HG02938 (cell line): ENCODE results near the gene KRTAP4-7.
"Not testable (repeated sequence)": the region's sequence is repeated elsewhere in the genome, so short reads cannot be mapped to it uniquely, and the experiment has no call there.

Source experiments
- ATAC-seq: cut with Tn5 transposase; IDR thresholded peaks from one replicate; pipeline ENCODE4 v1.9.1; 2021; ENCODE audit warnings: mild to moderate bottlenecking, moderate library complexity; ENCODE audit not compliant: unreplicated experiment

Gene KRTAP4-7

DNA sequence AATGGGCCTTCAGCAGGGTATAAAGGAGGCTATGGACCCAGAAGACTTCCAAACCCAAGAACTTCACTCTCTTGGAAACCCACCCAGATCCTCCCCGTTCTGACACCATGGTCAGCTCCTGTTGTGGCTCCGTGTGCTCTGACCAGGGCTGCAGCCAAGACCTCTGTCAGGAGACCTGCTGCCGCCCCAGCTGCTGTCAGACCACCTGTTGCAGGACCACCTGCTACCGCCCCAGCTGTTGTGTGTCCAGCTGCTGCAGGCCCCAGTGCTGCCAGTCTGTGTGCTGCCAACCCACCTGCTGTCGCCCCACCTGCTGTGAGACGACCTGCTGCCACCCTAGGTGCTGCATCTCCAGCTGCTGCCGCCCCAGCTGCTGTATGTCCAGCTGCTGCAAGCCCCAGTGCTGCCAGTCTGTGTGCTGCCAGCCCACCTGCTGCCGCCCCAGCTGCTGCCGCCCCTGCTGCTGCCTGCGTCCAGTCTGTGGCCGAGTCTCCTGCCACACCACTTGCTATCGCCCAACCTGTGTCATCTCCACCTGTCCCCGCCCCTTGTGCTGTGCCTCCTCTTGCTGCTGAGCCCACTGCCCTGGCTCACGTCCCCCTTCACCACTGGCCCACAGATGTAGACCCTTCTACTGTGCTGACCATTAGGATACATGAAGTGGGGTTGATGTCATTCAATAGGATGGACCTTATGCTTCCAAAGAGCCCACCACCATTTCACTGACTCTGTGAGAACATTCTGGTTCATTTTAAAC lies at the start of gene KRTAP4-7:
Gene KRTAP4-7, plus strand, starts transcription at position 51 of the 757 bp plus-strand sequence. Its CDS starts 57 bp downstream, at position 108.
- ATAC-seq: not testable (repeated sequence)

- ATAC-seq: not testable (repeated sequence)
These were observed 49.5 kb upstream of the KRTAP4-7 start, which contains the start of gene KRTAP1-3 for GRCh38 chr17:41034346-41034935. Gene KRTAP1-3, minus strand, starts transcription at chr17:41034874. Its CDS starts 53 bp downstream, at chr17:41034821.

GRCh38 chr17:41037853-41038350 lies 46.0 kb upstream of the KRTAP4-7 start:
- no peak for ATAC-seq

DNA sequence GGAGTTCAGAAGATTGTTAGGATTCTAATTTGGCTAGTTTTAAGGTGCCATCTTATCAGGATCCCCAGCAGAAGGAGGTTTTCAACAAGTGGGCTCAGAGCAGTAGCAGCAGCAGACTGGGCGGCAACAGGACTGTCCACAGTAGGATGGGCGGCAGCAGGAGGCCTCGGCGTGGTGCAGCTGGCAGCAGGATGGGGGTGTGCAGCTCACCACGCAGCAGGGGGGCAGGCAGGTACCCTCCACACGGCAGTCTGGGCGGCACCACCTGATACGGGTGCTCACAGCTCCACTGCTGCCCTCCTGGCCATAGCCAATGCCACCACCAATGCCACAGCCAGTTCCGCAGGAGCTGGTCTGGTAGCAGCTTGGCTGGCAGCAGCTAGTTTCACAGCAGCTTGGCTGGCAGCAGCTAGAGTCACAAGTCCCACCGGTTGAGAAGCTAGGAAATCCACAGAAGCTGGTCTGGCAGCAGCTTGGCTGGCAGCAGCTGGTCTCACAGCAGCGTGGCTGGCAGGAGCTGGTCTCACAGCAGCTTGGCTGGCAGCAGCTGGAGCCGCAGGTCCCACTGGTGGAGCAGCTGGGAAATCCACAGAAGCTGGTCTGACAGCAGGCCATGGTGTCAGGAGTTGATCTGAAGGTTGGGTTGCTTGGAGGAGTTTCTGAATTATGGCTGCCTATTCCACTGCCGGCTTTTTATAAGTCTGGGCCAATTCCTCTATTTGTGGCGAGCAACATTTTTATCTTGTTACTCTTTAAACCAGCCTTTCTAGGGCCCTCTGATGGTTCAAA lies 43.0 kb upstream of the KRTAP4-7 start, which contains the start of gene KRTAP1-1:
Gene KRTAP1-1, minus strand, starts transcription at position 668 of the 789 bp plus-strand sequence. Its CDS starts 53 bp downstream, at position 615.
- ATAC-seq: not testable (repeated sequence)

- ATAC-seq: no peak
These were observed 41.0 kb upstream of the KRTAP4-7 start for GRCh38 chr17:41042953-41043352.

DNA sequence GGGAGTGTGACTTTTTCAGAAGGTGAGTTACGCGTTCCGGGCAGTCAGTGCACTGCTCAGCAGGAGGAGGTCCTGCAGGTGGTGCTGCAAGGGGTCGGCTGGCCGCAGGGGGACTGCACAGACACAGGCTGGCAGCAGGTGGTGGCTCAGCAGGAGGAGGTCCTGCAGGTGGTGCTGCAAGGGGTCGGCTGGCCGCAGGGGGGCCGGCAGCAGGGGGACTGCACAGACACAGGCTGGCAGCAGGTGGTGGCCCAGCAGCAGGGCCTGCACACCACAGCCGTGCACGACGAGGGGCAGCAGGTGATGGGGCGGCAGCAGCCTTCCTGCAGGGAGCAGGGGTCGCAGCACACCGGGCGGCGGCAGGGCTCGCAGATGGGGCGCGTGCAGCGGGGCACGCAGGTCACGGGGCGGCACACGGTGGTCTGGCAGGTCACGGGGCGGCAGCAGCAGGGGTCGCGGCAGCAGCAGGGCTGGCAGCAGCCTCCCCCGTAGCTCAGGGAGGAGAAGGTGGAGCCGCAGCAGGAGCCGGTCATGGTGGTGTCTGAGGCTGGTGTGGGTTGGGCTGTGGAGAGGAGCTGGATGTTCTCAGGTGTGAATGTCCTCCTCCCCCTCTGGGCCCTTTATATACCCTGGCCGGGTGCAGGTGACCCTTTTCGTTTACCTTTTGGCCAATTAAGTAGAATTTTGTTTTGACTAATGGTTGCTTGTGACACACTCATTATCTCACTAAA lies 37.0 kb upstream of the KRTAP4-7 start, which contains the start of gene KRTAP2-1:
Gene KRTAP2-1, minus strand, starts transcription at position 582 of the 731 bp plus-strand sequence. Its CDS starts 49 bp downstream, at position 533.
- ATAC-seq: not testable (repeated sequence)

DNA sequence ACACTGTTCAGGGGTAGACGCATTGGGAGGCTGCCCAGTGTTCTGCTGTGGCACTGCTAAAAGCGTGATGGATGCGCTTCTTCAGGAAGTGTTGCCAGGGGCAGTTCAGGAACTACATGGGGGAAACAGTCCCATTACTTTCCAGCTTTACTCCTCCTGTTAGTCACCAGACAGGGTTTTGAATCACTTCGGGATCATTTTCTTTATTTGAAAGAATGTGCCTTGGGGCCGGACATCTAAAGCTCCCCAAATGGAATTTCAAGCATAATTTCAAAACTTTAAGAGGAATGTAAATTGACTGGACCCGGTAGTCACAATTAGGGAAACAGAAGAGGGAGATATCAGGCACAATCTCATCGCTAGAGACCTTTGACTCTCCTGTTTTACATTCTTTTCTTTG lies 35.5 kb upstream of the KRTAP4-7 start:
- no peak for ATAC-seq

DNA sequence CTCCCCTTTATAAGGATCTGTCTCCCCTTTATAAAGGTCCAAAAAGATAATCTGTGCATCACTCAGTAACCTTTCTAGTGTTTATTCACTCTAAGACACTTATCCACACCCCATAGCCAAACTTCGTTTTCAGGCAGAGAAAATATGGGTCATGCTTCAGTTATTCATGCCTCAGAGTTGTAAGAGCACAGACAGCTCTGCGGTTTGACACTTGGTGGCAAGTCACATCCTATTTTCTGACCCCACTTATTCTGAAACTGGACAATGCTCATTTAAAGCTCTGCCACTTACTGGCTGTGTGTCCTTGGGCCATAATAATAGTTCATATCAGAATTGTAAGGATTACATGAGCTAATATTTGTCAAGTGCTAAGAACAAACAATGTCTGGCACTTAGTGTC lies 34.8 kb upstream of the KRTAP4-7 start:
- ATAC-seq: no peak

GRCh38 chr17:41052566-41052965 lies 31.4 kb upstream of the KRTAP4-7 start:
- ATAC-seq: no peak

DNA sequence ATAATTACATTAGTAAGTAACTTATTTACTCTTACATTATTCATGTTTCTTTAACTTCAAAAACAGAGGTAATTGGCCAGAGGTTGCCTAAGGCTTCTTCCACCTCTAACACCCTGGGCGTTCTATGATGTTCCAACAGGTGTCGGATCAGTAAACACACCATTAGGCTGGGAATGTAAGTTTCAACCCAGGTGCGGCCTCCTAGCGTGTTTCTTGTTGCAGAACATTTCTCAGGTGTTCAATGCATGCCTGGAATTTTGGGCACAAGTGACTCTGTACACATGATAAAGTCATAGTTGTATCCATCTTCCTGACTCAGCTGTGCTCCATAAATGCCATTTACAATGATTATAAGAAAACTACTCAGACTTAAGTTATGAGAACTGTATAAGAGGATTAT lies 29.9 kb upstream of the KRTAP4-7 start:
- no peak for ATAC-seq

- ATAC-seq: not testable (repeated sequence)
These were observed 29.4 kb upstream of the KRTAP4-7 start for GRCh38 chr17:41054556-41054955.

GRCh38 chr17:41055130-41055529 lies 28.8 kb upstream of the KRTAP4-7 start, which contains the start of gene KRTAP2-2:
Gene KRTAP2-2, minus strand, starts transcription at chr17:41055230. Its CDS starts 19 bp downstream, at chr17:41055211.
- ATAC-seq: not testable (repeated sequence)

GRCh38 chr17:41057547-41057946 lies 26.4 kb upstream of the KRTAP4-7 start:
- ATAC-seq: no peak

GRCh38 chr17:41058741-41059140 lies 25.2 kb upstream of the KRTAP4-7 start:
- no peak for ATAC-seq

GRCh38 chr17:41059276-41060051 lies 24.5 kb upstream of the KRTAP4-7 start:
- ATAC-seq: not testable (repeated sequence)

DNA sequence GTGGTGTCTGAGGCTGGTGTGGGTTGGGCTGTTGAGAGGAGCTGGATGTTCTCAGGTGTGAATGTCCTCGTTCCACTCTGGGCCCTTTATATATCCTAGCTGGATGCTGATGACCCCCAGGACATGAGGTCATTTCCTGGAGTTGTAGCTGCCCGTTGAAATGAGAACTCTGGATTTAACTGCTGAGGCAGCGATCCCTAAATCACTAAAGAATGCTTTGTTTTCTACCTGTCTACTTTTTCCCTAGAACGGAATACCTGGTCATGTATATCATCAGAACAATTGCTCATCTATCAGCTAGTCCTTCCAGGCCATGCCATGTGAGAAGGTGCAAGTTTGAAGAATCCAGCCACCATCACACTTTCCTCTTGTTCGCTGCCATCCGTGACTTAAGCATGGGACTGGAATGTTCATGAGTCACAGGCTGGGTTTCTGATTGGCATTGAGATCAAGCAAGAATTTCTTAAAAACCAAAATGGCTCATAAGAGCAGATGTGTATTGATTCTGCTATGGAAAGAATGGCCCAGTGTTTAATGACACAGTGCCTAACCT lies 23.8 kb upstream of the KRTAP4-7 start, which contains the start of gene KRTAP2-3:
Gene KRTAP2-3, minus strand, starts transcription at position 63 of the 553 bp plus-strand sequence. CDS start 64 bp downstream, outside the sequence.
- ATAC-seq: no peak

DNA sequence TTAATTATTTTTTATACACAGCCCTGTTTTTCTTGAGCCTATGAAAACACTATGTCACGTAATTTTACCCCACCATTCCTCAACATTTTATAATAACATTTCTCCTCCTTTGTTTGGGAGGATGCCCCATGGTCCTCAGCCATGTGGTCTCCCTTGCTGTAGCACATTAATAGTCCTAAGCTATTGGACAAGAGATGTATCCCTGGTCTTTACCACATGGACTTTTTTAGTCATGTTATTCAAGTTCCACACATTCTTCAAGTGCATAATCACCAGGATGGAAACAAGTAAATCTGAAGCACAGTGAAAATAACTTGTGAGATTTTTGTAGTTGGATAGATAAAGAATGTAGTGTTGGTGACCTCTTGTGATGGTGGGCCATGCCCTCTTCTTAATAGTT lies 22.0 kb upstream of the KRTAP4-7 start:
- no peak for ATAC-seq

DNA sequence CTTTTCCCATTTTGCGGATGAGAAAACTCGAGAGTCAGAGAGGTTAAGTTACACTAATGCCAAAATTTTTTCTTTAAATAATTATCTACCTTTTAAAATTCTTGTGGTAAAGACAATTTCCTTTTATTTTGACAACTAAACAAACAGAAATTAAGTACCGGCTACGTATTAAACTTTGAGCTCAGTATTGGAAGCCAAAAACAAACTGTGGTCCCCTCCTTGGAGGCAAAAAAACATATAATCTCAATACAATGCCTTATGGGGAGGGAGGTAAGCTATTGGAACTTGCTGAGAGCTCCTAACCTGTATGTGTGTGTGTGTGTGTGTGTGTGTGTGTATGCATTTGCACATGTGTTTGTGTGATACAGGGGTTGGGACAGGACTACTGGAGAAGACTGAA lies 20.5 kb upstream of the KRTAP4-7 start:
- ATAC-seq: no peak

DNA sequence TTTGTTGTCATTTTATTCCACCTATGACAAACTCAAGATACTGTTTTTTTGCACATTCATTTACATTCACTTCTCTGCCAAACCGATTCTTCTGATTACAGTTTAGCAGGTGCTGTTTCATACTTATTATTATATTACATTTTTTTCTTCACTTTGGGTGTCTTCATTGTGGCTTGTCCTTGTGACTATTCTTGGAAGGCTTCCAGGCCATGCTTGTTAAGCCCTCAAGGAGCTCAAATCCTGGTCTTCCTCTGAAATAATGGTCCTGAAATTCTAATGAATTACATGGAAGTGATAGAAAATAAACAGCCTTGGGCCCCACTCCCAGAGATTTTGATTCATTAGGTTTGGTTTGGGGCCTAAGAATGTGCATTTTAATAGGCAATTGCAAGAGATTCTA lies 19.6 kb upstream of the KRTAP4-7 start:
- no peak for ATAC-seq
